GM18873 (cell line): ENCODE results near the gene CXCL13.
"Not testable (repeated sequence)": the region's sequence is repeated elsewhere in the genome, so short reads cannot be mapped to it uniquely, and the experiment has no call there.

Experiments used
- ATAC-seq: cut with Tn5 transposase; IDR thresholded peaks from one replicate; pipeline ENCODE4 v1.9.1; 2021; ENCODE audit warnings: mild to moderate bottlenecking, moderate library complexity, moderate number of reproducible peaks; ENCODE audit not compliant: unreplicated experiment, low FRiP score

CXCL13 gene

DNA sequence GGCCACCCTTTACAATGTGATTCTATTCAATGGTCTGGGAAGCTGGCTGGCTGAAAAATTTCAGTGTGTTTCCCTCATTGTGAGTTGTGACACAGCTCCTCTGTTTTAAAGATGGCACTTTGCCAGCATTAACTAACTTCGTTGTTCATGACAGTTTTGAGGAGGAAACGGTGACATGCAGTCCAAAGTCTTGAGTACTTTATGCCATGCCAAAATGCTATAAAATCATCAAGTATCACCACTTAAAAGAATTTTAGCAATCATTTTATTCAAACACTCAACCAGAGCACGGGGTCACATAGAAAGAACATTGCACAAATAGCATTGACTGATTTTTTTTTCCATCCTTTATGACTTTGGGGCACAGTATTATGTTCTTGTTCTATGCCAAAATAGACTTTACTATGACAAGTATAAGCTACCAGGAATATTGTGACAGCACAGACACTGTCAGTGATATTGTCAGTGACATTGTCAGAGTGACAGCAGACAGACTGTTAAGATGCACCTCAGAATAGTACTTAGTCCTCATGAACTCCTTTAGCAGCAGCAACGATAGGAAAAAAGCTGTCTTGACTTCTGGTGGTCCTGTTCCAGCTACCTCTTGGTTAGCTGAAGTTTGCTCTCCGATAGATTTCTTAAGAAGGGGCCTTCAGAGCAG is 46.7 kb downstream of the CXCL13 start:
- no peak for ATAC-seq

DNA sequence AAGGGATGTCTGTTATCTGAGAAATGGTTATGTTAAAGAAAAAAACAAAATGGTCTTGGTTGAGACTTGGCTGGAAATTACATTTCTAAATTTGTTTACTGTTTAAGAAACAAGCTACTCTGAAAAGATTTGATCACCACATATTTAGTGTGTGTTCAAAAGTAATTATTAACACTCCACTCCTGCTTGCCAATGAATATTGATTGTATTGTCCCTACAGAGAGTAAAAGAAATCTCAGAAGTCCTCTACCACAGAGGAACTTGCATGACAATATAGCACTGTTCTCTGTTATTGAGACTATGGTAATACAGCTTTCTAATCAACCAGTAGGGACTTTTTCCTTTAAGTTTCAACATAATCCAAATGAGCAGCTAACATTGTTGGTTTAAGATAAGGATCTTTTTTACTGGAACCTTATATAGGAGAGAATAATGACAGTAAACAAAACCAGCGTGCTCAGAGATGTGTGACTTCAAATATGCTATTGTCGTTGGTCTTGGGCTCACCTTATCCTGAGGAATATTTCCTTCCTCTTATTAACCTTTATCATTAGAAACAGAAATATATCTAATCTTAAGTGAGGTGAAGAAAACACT is 47.6 kb downstream of the CXCL13 start:
- ATAC-seq: no peak

DNA sequence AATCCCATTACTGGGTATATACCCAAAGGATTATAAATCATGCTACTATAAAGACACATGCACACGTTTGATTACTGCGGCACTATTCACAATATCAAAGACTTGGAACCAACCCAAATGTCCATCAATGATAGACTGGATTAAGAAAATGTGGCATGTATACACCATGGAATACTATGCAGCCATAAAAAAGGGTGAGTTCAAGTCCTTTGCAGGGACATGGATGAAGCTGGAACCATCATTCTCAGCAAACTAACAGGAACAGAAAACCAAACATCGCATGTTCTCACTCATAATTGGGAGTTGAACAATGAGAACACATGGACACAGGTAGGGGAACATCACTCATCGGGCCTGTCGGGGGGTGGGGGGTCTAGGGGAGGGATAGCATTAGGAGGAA is 54.7 kb downstream of the CXCL13 start:
- ATAC-seq: not testable (repeated sequence)
